Measurements from ENCODE around the gene SIK2. TPM values are rescaled to one million over a fixed set of nuclear protein-coding genes. Genes with fewer than 3 reads are reported as not detected.
"Not testable (repeated sequence)": the region's sequence is repeated elsewhere in the genome, so short reads cannot be mapped to it uniquely, and the experiment has no call there.

SIK2 gene
- total RNA-seq, 4 donors from 2014 or later: 6.1 to 24.3 (median 9.5) TPM

GRCh38 chr11:111642542-111642941 lies 40.3 kb downstream of the SIK2 start:
- 88 to 92% methylated on average over 1 of the region's 1 CpG for WGBS, 2 donors
- Histone ChIP-seq H3K27ac (no peak overlapping the region), H3K27me3 (no peaks in the 10 kb centered on the region), H3K36me3 (peaks cover 0 to 5% (median 0%) of the 10 kb centered on the region in 3 donors), H3K9me3 (no peaks in the 10 kb centered on the region), H3K4me1 (peaks cover 0 to 26% (median 0%) of the 10 kb centered on the region in 3 donors), H3K4me3 (no peak overlapping the region)
- no peak for DNase-seq
- intact Hi-C loops (cut with DNase I): no loop called here
- TF ChIP-seq POLR2A (IDR thresholded peaks at IDR 0.05): no peak
- no peak for TF ChIP-seq CTCF (IDR thresholded peaks at IDR 0.05)

- Histone ChIP-seq H3K9me3 (no peaks in the 10 kb centered on the region), H3K4me1 (peaks cover 0 to 15% (median 0%) of the 10 kb centered on the region in 3 donors), H3K4me3 (no peak overlapping the region), H3K27me3 (no peaks in the 10 kb centered on the region), H3K36me3 (peaks cover 0 to 5% (median 0%) of the 10 kb centered on the region in 3 donors), H3K27ac (no peak overlapping the region)
- intact Hi-C loops (cut with DNase I): no loop called here
- WGBS, 2 donors: 62 to 71% methylated on average over 1 of the region's 1 CpG
- TF ChIP-seq CTCF (IDR thresholded peaks at IDR 0.05) (no peak), POLR2A (IDR thresholded peaks at IDR 0.05) (no peak)
- no peak for DNase-seq
Measured at GRCh38 chr11:111644922-111645321, 42.7 kb downstream of the SIK2 start.

- WGBS, 2 donors: 91 to 92% methylated on average over 9 of the region's 9 CpGs
- H3K27me3 ChIP-seq: no peaks in the 10 kb centered on the region
- no peak overlapping the region for H3K4me3 ChIP-seq
- no peaks in the 10 kb centered on the region for H3K9me3 ChIP-seq
- peaks cover 0 to 5% (median 0%) of the 10 kb centered on the region in 3 donors for H3K36me3 ChIP-seq
- no peak for TF ChIP-seq CTCF (IDR thresholded peaks at IDR 0.05)
- intact Hi-C loops (cut with DNase I): no loop called here
- no peak for DNase-seq
- peaks cover 0 to 11% (median 0%) of the 10 kb centered on the region in 3 donors for H3K4me1 ChIP-seq
- no peak overlapping the region for H3K27ac ChIP-seq
Measured at GRCh38 chr11:111645657-111646316, 43.5 kb downstream of the SIK2 start.

GRCh38 chr11:111651336-111651735 lies 49.1 kb downstream of the SIK2 start:
- 53 to 59% methylated on average over 5 of the region's 5 CpGs for WGBS, 2 donors
- H3K27ac ChIP-seq: peak overlapping the region in 2 of 4 donors; percentile 30 to 32
- H3K4me3 ChIP-seq; DNase-seq; H3K9me3 ChIP-seq; intact Hi-C loops (cut with DNase I); H3K4me1 ChIP-seq; H3K27me3 ChIP-seq; H3K36me3 ChIP-seq: not testable (repeated sequence)

- no peak for DNase-seq
- Histone ChIP-seq H3K4me1 (no peaks in the 10 kb centered on the region), H3K27me3 (no peaks in the 10 kb centered on the region), H3K27ac (no peak overlapping the region), H3K4me3 (no peak overlapping the region), H3K36me3 (peaks cover 0 to 4% (median 0%) of the 10 kb centered on the region in 3 donors), H3K9me3 (no peaks in the 10 kb centered on the region)
- intact Hi-C loops (cut with DNase I): no loop called here
- TF ChIP-seq CTCF (IDR thresholded peaks at IDR 0.05): no peak
- TF ChIP-seq POLR2A (IDR thresholded peaks at IDR 0.05): no peak
- 78 to 84% methylated on average over 2 of the region's 2 CpGs for WGBS, 2 donors
Measured at GRCh38 chr11:111652184-111652583, 49.9 kb downstream of the SIK2 start.

GRCh38 chr11:111654601-111655000 lies 52.4 kb downstream of the SIK2 start:
- H3K36me3 ChIP-seq: peaks cover 0 to 4% (median 0%) of the 10 kb centered on the region in 3 donors
- H3K27me3 ChIP-seq: no peaks in the 10 kb centered on the region
- DNase-seq: no peak
- TF ChIP-seq CTCF (IDR thresholded peaks at IDR 0.05) (no peak), POLR2A (IDR thresholded peaks at IDR 0.05) (no peak)
- no peaks in the 10 kb centered on the region for H3K4me1 ChIP-seq
- no peak overlapping the region for H3K27ac ChIP-seq
- intact Hi-C loops (cut with DNase I): no loop called here
- H3K9me3 ChIP-seq: no peaks in the 10 kb centered on the region
- H3K4me3 ChIP-seq: no peak overlapping the region

Data from esophagus squamous epithelium (tissue), 5 donors.